Skeletal muscle cell (primary cell): ENCODE results near the gene CYB5R3.

Experiments
- DNase-seq: peaks from one replicate; pipeline ENCODE4 v3.0.0-alpha.2; 2010; ENCODE audit warnings: low read depth
- H3K4me3 ChIP-seq: 2 replicates; pipeline ENCODE4 v1.5.1; 2011; ENCODE audit warnings: low read depth, mild to moderate bottlenecking, control low read depth, low read length, moderate library complexity

The CYB5R3 gene

DNA sequence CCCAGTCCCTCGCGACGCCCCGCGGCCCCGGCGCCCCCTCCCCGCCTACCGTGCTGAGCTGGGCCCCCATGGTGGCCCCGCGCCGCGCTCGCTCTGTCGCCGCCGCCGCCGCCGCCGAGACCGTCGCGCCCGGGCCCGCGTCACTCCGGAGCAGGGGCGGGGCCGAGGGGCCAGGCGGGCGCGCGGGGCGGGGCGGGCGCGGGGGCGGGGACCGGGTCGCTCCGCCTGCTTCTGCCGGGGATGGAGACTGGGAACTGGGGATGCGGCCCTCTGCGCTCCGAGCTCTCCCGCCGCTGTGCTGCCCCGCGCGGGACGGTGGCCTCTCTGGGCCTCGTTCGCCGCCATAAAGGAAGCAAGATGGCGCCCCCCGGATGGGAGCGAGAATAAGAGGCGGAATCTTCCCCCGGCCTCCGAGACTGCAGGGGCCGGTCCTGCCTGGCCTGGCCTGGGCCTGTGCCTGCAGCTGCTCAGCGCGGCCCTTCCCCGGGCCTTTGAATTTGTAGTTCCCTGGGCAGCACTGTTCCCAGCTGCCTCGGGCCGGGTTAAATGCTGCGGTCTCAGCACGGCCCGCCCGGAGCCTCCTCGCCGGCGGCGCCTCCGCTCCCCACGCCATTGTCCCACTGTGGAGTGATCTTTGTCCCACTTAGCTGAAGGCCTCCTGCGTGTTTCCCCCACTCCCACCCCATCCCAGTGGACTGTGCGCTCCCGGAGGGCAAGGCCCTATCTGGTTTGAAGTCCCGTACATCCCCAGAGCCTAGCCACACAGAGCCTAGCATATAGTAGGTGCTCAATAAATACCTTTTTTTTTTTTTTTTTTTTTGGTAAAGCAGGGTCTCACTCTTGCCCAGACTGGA lies at the start of gene CYB5R3:
CYB5R3 (minus strand) TSS at position 147 of the 854 bp plus-strand sequence; CDS start at position 70, 77 bp downstream.
- peak within 1 kb of the TSS; percentile 95 for H3K4me3 ChIP-seq
- peak; percentile 48 for DNase-seq

DNA sequence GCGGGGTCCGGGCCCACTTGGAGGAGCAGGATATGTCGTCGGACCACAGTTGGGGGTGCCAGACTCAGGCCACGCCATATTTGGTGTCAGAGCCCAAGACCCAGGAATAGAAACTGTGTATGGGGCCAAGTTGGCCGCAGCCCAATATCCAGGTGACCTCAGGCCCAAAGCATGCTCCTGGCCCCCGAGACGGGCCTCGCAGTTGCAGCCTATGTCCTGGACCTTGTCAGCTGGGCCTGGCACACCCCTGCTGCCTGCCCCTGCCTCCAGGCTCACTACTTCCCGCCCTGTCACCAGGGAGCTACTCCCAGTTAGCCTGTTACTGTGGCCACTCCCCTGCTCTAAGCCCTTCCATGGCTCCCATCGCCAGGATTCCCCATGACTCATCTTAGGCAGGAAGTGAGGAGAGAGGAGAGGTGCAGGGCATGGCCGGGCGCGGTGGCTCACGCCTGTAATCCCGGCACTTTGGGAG lies 48.4 kb upstream of the CYB5R3 start:
- no peak overlapping the region for H3K4me3 ChIP-seq
- peak; percentile 49 for DNase-seq

DNA sequence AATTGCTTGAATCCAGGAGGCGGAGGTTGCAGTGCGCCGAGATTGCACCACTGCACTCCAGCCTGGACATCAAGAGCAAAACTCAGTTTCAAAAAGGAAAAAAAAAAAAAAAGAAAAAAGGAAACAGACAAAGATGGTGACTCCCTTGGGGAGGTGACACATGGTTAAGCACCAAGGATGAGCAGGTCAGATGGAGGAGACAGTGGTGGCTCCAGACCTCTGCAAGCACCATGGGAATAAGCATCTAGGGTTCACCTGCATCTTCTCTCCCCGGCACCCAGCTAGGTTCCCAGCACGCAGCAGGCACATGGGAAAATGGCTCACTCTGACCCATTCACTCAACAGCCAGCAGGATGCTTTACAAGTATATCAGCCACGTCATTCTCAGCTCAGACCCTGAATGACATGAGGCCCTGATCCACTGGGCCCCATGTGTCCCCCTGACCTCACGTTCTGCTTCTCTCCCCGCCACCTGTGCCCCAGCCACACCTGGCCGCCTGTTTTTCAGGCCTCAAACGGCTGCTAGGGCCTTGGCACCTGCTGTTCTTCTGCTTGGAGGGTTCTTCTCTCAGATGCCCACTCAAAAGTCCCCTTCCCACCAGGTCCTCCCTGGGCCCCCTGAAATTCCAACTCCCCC lies 47.3 kb upstream of the CYB5R3 start:
- no peak overlapping the region for H3K4me3 ChIP-seq
- DNase-seq = no peak

DNA sequence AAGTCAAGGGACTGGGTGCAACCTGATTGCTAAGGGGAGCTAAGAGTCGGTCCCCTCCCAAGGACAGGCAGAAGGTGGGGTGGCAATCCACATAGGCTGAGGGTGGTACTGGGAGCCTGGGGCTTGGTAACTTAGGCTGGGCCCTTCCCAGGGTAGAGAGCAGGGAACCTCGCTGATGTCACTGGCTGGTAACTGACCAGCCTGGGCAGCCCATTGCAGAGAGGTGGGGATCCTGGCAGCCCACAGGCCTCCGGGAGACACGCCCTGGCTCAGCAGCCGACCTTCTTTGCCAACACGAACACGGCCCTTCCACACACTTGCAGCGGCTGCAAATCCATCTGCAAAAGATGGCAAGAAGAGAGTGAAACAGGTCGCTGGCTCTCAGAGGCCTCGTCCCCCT lies 46.1 kb upstream of the CYB5R3 start:
- DNase-seq = no peak
- H3K4me3 ChIP-seq = no peak overlapping the region

DNA sequence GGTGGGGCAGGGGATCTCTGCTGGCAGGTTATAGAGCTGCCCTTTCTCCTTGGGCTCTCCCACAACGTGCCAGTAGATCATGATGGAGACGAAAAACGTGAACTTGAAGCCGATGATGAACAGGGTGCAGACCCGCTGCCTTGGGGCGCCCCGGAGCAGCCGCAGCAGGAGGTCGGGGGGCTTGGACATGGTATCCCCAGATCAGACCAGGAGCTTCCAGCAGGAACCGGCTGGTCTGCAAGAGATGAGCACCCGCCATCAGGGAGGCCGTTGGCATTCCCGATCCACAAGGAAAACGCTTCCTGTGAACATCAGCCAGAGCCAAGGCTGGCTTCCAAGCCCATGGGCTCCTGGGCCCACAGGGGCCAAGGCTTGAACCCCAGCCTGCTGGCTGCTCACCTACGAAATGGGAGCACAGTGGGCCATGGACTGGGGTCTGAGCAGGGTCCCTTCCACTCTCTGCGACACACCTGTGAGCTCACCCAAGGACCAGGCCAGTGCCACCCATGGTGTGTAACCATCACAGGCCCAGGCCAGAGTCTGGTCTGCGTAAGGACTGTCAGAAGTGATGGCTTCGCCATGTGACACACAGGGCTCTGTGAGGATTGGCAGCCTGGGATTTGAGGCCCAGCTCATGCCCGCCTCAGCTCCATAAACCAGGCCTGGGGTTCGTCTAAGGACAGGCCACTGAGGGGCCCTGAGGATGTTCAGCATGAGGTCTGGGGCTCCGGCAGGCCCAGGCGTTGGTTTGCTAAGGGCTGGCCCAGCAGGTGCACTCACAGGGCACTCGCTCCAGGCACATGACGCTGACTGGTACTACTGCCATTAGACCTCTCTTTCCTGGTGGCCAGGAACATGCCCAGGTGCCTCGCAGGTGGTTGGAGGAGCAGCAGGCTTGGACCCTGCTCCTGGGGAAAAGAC lies 44.8 kb upstream of the CYB5R3 start:
- DNase-seq = no peak
- H3K4me3 ChIP-seq = no peak overlapping the region

DNA sequence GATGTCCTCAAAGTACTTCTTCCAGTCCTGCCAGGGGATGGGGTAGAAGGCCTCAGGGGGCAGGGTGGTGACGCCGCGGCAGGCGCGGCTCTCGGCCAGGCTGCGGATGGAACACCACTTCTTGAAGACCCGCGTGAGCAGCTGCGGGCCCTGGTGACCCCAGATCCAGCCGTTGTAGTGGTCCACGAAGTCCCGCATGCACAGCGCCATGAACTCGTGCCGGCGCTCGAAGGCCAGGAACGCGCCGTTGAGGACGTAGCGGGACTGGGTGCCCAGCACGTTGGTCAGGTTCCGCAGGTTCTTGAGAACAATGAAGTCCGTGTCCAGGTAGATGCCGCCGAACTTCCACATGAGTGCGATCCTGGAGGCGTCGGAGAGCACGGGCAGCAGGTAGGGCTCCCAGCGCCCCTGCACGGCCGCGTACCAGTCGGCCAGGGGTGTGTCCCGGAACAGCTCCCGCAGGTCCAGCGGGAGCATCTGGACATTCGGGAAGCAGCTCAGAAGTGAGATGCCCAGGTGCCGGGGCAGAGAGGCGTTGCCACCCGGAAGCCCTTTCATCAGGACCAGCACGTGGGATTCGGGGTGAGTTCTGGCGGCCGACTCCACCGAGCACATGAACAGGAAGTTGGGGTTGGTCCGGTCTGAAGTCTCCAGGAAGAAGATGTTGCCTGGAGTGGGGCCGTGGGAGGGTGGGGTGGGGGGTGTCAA lies 44.0 kb upstream of the CYB5R3 start:
- H3K4me3 ChIP-seq = no peak overlapping the region
- no peak for DNase-seq

DNA sequence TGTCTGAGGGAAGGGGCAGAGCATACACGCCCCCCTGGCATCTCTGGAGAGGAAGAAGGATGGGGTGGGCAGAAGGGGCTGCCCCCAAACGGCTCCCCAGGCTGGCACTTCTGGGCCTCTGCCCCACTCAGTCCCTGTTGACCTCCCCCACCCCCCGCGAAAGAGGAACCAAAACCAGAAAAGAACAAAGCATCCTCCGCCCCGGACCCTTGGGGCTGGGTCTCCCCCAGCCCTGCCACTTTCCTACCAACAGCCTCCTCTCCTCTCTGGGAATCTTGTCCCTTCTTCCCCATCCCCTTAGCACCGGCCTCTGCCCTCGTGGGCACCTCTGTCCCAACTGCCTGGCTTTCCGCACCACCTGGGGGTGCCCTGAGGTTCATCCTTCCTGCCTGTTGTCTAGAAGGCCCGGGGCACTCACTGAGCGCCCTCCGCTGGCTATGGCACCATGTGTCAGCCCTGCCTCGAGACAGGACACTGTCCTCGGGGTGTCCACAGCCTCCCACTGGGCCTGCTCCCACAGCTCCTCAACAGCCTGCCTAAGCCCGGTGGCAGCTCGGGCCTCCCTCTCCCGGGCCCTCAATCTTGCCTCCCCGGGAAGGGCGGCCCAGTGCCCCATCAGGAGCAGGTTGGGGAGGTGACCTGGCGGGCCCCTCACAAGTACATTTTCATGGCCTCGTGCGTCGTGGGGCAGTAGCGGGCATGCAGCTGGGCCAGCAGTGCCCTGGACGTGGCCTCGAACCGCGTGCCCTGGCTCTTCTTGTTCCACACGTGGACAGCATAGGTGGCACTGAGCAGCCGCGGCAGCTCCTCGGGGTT lies 43.3 kb upstream of the CYB5R3 start:
- DNase-seq = no peak

DNA sequence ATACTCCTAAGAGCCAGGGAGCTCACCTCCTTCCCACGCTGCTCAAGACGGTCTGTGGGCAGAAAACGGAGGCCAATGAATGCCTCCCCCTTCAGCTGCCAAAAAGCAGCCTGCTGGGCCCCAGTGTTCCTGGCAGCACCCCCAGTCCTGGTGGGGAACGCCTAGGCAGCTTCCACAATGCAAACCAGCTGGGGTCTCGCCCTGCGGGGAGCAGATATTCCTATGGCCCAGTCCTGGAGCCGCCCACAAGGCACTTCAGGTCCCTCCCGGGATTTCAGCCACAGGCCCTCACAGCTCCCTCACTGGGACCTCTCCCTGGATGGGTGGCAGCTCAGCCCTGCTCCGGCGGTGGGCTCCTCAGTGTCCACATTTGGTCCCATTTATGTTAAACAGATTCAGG lies 42.2 kb upstream of the CYB5R3 start:
- no peak for DNase-seq
- no peak overlapping the region for H3K4me3 ChIP-seq

More for the DNA sequence above, 43.3 kb upstream of the CYB5R3 start:
- H3K4me3 ChIP-seq = no peak overlapping the region

DNA sequence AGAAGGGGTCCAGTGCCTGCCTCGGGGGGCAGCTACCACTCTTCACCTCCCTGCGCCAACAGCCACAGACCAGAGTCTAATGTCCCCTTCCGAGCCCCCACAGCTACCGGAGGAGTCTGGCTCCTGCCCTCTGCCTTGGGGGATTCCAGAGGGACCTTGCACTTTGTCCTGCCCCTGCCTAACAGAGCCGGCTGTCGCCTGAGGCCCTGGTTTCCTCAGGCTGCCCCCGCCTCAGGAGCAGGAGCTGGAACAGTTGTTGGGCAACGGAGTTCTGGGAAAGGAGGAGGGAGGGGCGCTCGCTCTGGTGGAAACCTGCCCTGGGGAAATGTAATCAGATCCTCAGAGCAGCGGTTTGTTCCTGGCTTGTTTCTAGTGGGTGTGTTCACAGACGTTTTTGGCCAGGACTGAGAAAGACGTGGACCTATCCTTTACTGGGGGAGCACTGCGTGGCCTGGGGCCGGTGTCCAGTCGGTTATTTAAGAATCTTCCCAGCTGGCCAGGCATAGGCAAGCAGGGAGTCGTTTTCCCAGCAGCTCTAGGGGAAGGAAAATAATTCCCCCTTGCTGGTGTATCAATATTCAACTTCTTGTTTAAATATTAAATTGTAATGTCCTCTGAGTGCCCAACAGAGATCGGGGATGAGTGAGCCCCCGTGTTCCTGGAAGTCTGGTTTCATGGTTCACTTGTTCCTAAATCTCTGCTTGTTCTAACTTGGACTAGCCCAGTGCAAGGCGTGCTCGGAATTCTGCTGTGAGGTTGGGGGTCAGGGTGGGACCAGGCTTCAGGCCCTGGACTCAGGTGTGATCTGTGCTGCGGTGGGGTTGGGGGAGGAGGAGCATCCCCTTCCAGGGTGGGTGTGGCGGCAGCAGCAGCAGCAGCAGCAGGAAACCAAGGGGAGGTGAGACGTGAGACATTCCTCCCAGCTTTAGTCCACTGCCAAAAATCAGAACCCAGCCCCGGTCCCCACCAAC lies 39.3 kb upstream of the CYB5R3 start:
- no peak overlapping the region for H3K4me3 ChIP-seq
- DNase-seq = peak; percentile 95

DNA sequence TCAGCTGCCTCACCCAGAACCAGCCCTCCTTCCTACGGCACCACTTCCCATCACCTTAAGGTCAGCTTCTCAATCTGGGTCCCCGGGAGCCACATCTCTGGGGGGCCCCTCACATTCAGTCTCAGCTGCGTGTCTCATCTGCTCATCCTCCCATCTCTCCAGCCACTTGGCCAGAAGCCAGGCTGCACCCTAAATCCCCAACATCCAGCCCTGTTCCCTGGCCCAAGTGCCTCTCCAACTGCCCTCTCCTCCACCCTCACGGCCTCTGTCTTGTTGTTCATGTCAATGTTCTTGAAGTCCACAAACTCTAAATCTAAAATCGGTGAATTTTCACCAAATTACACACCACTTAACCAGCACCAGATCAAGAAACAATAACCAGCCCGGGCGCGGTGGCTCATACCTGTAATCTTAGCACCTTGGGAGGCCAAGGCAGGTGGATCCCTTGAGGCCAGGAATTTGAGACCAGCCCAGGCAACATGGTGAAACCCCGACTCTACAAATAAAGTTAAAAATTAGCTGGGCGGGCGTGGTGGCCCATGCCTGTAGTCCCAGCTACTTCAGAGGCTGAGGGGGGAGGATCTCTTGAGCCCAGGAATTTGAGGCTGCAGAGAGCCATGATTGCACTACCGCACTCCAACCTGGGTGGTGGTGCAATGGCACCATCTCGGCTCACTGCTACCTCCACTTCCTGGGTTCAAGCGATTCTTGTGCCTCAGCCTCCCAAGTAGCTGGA lies 37.7 kb upstream of the CYB5R3 start:
- DNase-seq = no peak
- no peak overlapping the region for H3K4me3 ChIP-seq

DNA sequence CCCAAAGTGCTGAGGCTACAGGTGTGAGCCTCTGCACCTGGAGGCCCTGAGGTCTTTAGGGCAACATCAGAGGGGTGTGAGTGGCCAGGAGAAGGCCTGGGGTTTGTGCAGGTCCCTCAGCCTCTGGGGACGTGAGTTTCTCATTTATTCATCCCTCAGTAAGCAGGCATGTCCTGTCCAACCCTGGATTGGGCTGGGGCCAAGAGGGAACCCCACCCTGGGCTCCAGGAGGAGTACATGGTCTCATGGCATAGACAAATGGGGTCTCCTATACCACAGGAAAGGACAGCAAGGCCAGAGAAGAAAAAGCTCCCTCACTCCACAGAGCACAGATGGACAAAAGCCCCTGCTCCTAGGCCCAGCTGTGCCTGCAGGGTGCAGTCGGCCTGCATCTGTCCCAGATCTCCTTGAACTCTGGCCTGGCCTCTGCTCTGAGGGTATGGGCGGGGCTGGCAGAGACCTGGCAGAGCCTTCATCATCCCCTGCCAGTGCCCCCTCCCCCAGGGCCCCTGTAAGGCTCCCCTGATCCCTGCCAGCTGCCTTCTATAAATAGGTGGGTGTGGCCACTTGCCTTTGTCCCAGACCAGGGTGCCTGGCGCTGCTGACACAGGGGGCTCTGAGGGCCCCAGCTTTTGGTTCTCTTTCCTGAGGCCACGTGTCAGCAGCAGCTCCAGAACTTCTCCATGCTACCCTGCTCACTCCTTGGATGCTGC lies 36.9 kb upstream of the CYB5R3 start:
- DNase-seq = no peak
- H3K4me3 ChIP-seq = no peak overlapping the region

DNA sequence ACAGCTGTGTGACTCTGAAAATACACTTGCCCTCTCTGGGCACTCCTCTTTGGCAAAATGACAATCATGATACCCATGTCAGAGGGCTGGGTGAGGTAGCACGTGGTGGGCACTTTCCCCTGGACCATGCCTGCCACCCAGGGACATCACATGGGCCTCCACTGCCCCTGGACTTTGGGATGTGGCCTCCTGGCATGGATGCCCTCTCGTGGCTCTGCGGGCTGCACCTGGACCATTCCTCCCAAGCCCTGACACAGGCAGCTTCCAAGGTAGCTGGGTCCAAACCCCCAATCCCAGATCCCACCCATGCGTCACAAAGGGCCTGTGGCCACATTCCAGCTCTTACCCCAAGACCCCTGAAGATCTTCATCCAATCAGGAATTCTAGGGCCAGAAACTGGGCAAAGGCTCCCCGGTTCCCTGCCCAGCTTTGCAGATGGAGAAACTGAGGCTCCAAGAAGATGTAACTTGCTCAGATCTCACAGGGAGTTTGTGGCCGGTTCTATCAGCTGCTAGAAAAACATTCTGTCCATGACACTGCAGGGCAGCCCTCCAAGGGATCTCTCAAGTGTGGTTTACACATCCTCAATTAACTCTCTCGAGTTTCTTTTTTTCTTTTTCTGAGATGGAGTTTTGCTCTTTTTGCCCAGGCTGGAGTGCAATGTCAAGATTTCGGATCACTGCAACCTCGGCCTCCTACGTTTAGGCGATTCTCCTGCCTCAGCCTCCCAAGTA lies 35.4 kb upstream of the CYB5R3 start:
- DNase-seq = no peak
- H3K4me3 ChIP-seq = no peak overlapping the region

DNA sequence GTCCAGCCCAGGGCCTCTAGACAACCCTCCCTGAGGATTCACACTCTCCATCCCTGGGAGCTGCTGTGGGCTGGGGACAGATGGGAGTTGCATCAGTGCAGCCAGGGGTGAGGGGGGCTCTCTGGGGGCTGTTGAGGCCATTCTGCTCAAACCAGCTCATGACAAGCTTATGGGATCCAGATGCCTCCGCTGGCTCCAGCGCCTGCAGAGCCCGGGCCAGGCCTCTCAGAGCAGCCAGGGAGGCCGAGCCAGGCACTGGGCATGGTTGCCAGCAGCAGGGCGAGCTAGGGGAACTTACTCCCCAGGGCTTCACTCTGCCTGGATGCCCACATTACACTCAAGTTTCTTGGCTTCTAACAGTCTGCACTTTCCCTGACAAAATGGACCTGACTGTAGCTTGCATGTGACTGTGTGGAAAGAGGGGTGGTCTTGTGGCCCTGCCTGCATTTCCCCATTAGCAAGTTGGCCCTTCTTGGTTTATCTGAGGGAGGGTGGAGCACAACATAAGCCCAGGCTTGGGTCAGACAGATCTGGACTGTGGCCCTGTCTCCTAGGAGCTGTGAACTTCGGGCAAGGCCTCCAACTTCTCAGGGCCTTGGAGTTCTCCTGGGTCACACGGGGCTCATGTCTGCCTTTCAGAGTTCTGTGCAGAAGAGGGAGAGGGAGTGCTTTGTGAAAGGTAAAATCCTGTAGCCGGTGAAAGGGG lies 34.5 kb upstream of the CYB5R3 start:
- DNase-seq = no peak
- H3K4me3 ChIP-seq = no peak overlapping the region

DNA sequence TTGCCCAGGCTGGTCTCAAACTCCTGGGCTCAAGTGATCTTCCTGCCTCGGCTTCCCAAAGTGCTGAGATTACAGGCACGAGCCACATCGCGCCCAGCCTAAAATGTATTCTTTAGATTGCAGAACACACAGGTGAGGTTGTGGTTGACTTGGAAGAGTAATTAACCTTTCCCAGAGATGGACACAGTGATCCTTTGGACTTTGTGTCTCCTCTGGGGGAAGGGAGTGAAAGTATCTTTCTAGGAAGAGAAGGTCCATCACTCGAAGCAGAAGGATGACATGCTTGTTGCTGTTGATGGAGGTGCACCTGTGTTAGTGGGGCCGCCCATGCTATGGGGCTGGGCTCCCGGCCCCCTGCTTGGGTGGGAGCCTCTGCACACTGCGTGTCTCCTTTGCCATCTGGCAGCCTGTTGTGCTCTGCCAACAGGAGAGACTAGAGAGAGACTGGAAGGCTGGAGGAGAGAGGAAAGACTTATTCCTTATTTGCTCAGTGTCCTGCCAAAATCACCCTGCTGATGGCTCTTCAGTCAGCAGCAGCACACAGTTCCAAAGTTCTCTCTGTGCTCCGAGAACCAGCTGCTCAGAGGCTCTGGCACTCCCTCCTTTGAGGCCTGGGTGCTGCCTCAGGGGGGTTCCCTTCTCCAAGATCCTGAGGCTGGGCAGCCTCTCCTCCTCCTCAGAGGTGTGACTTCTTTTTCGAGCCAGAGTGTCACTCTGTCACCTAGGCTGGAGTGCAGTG lies 33.1 kb upstream of the CYB5R3 start:
- no peak overlapping the region for H3K4me3 ChIP-seq
- no peak for DNase-seq
